NT2/D1 (cell line): Measurements from ENCODE around the gene TOR3A.

Experiments
- SUZ12 ChIP-seq: IDR thresholded peaks from 2 replicates; pipeline ENCODE4 v1.6.1; 2011; ENCODE audit not compliant: insufficient read length, insufficient read depth; ENCODE audit errors: extremely low read depth
- YY1 ChIP-seq: IDR thresholded peaks from 2 replicates; pipeline ENCODE4 v1.6.1; 2011; ENCODE audit not compliant: insufficient read length, insufficient read depth

- TF ChIP-seq YY1 (no peak), SUZ12 (no peak)
These were observed 9.9 kb downstream of the TOR3A start for GRCh38 chr1:179091691-179092165.
